K562 (cell line): ENCODE measurements around the gene CTCF. TPM values are rescaled to one million over a fixed set of nuclear protein-coding genes. Genes with fewer than 3 reads are reported as not detected.

Experiments used
- ATAC-seq: fragments of 200-7000 bp; cut with Tn5 transposase; 3 replicates; pipeline ENCODE4 v1.9.1; 2020; ENCODE audit warnings: moderate library complexity
- BruUV-seq: library from RNA; stranded (reverse); fragments of 400-500 nt; replicated peaks from 2 replicates; lab custom pipeline; 2021; lab: Mats Ljungman, UMichigan
- CTCF ChIA-PET: fragments of 300-600 bp; formaldehyde crosslinking; extraction: SDS; loops from one replicate; lab custom pipeline; 2021; ENCODE audit warnings: low intra/inter-chr PET ratio; lab: Yijun Ruan, JAX
- POLR2A ChIA-PET: fragments of 300-600, 350-650 bp; sonication (Branson Sonifier 250); formaldehyde crosslinking; extraction: SDS; loops from one replicate; lab custom pipeline; 2021; ENCODE audit warnings: antibody characterized with exemption, inconsistent platforms; lab: Yijun Ruan, JAX
- DNase-seq, 4 experiments: peaks; one replicate each; pipeline versions ENCODE4 v3.0.0 to v3.0.0-alpha.2; 2011 to 2018; ENCODE audit warnings: low spot score in 3 of 4, mixed read lengths in 3 of 4; ENCODE audit errors: extremely low read depth in 1 of 4
- FAIRE-seq: peaks from 2 replicates; lab custom pipeline; 2011; peaks lifted over from hg19 to GRCh38; lab: Jason Lieb, UNC
- H2AFZ ChIP-seq: 2 replicates; pipeline ENCODE4 v1.6.0; 2011; ENCODE audit warnings: low read depth, low read length, control low read depth, inconsistent platforms
- H3K27ac ChIP-seq: fragments of 200-600 bp; 3 replicates; pipeline ENCODE4 v1.8.0; 2011; ENCODE audit warnings: low read depth, mild to moderate bottlenecking, control low read depth, inconsistent platforms, low read length, moderate library complexity, mixed read lengths; ENCODE audit errors: extremely low read depth
- H3K27me3 ChIP-seq, 2 experiments: fragments of 300-600 bp in 1 of 2; 2 replicates in 1 of 2; 3 replicates in 1 of 2; pipeline versions ENCODE4 v1.6.0 to v1.8.0; 2011; ENCODE audit warnings: inconsistent platforms in 2 of 2, low read length in 2 of 2, mild to moderate bottlenecking in 1 of 2, mixed read lengths in 1 of 2, moderate library complexity in 1 of 2; ENCODE audit not compliant: control insufficient read depth in 2 of 2, insufficient read depth in 2 of 2
- H3K36me3 ChIP-seq: fragments of 300-600 bp; 3 replicates; pipeline ENCODE4 v1.8.0; 2011; ENCODE audit warnings: mild to moderate bottlenecking, low read length, inconsistent platforms; ENCODE audit not compliant: control insufficient read depth, insufficient read depth
- H3K4me1 ChIP-seq, 2 experiments: fragments of 200-600 bp in 1 of 2; replicated peaks in 1 of 2; 2 replicates in 1 of 2; 3 replicates in 1 of 2; pipeline versions ENCODE4 v1.5.1 to v1.8.0; 2011; ENCODE audit warnings: inconsistent platforms in 2 of 2, low read length in 2 of 2, mild to moderate bottlenecking in 1 of 2, mixed read lengths in 1 of 2, moderate library complexity in 1 of 2; ENCODE audit not compliant: control insufficient read depth in 2 of 2, insufficient read depth in 2 of 2
- H3K4me2 ChIP-seq: 2 replicates; pipeline ENCODE4 v1.6.1; 2011; ENCODE audit warnings: low read length, control low read depth, inconsistent platforms, mixed read lengths; ENCODE audit not compliant: insufficient read depth
- H3K4me3 ChIP-seq: fragments of 200-600 bp; sonication (generic), shearing (Covaris generic); 2 replicates; pipeline ENCODE4 v1.5.1; 2016; ENCODE audit warnings: control low read depth, inconsistent platforms
- H3K79me2 ChIP-seq: fragments of 200-600 bp; 3 replicates; pipeline ENCODE4 v1.8.0; 2011; ENCODE audit warnings: low read length, inconsistent platforms; ENCODE audit not compliant: control insufficient read depth, insufficient read depth
- H3K9ac ChIP-seq, 2 experiments: 2 replicates each; pipeline versions ENCODE4 v1.6.0 to v1.6.1; 2011; ENCODE audit warnings: low read depth in 2 of 2, low read length in 2 of 2, control low read depth in 1 of 2, inconsistent platforms in 1 of 2, mild to moderate bottlenecking in 1 of 2, mixed read lengths in 1 of 2; ENCODE audit not compliant: insufficient read depth in 1 of 2
- H3K9me1 ChIP-seq: one replicate; pipeline ENCODE4 v1.6.0; 2011; ENCODE audit warnings: inconsistent platforms, mild to moderate bottlenecking, low read length, moderate library complexity; ENCODE audit not compliant: control insufficient read depth, insufficient read depth
- H3K9me3 ChIP-seq: replicated peaks from 2 replicates; pipeline ENCODE4 v1.5.1; 2011; ENCODE audit warnings: low read depth, low read length, inconsistent platforms; ENCODE audit not compliant: control insufficient read depth, insufficient read depth
- H4K20me1 ChIP-seq: replicated peaks from 2 replicates; pipeline ENCODE4 v1.6.1; 2011; ENCODE audit warnings: low read length, inconsistent platforms, mixed read lengths; ENCODE audit not compliant: control insufficient read depth, insufficient read depth
- EWSR1 ChIP-seq: fragments of 450-650 bp; IDR thresholded peaks from 2 replicates; pipeline ENCODE4 v1.6.1; 2018; ENCODE audit warnings: borderline replicate concordance, mild to moderate bottlenecking, low read depth, moderate library complexity; ENCODE audit not compliant: partially characterized antibody
- MTA3 ChIP-seq: fragments of 450-650 bp; formaldehyde crosslinking; IDR thresholded peaks from 2 replicates; pipeline ENCODE4 v1.6.1; 2017; ENCODE audit warnings: mild to moderate bottlenecking, borderline replicate concordance
- ZFP1 ChIP-seq: fragments of 450-650 bp; formaldehyde crosslinking; IDR thresholded peaks from 2 replicates; pipeline ENCODE4 v1.4.0; 2020; ENCODE audit warnings: mild to moderate bottlenecking, mixed read lengths
- ZNF263 ChIP-seq: sonication (generic); formaldehyde crosslinking; IDR thresholded peaks from 2 replicates; pipeline ENCODE4 v1.8.0; 2022; ENCODE audit warnings: mild to moderate bottlenecking, missing genetic modification reagents, borderline replicate concordance
- WGBS: fragments of 100-300 bp; shearing (Covaris generic); methylation state at CpG from one replicate; pipeline ENCODE4 v1.1.6; 2016; ENCODE audit warnings: low coverage, mixed read lengths; ENCODE audit not compliant: insufficient coverage; ENCODE audit errors: missing lambda C conversion rate; 5-methylcytosine and 5-hydroxymethylcytosine counted together
- in situ Hi-C: fragments of 300-500 bp; cut with MboI; formaldehyde crosslinking; loops from 4 replicates; pipeline ENCODE4 v1.15.0; 2018; ENCODE audit warnings: inconsistent platforms, mixed read lengths
- intact Hi-C: fragments of 100-400 bp; cut with micrococcal nuclease; formaldehyde crosslinking; loops from 2 replicates; pipeline ENCODE4 v1.14.2; 2022
- polyA plus RNA-seq, 8 experiments: library from polyadenylated mRNA; depleted of rRNA in 4 of 8; stranded (reverse) in 5 of 8; unstranded in 3 of 8; fragments of >200 nt; fragmentation: Nextera tagmentation in 2 of 8; fragmentation: Illumina TruSeq in 1 of 8; extraction: Ambion mirVana in 2 of 8; extraction: Trizol in 1 of 8; gene quantifications; 2 replicates each; pipeline versions ENCODE4 v1.2.1 to v1.2.3, GENCODE V29; 2011 to 2014; ENCODE audit warnings: inconsistent platforms in 1 of 8, missing spikeins in 1 of 8
- total RNA-seq, 7 experiments: library from RNA; depleted of rRNA in 6 of 7; stranded (reverse); fragments of >200 nt in 6 of 7; fragmentation: Illumina TruSeq in 2 of 7; extraction: Trizol in 2 of 7; gene quantifications; 2 replicates each; pipeline versions ENCODE4 v1.2.1 to v1.2.3, GENCODE V29; 2011 to 2021; ENCODE audit warnings: low replicate concordance in 1 of 7
- TF ChIP-seq, protein P1 (sequence below): fragments of 450-650 bp; IDR thresholded peaks from 2 replicates; pipeline ENCODE4 v1.6.1; 2016; ENCODE audit warnings: low read depth
- TF ChIP-seq, protein P2 (sequence below): sonication (generic); formaldehyde crosslinking; IDR thresholded peaks from 2 replicates; pipeline ENCODE4 v1.4.0; 2020; ENCODE audit warnings: mild to moderate bottlenecking, missing genetic modification reagents

Gene CTCF
- total and polyA plus RNA-seq, 9 of the 15 experiments (the other 6 are each of a cell fraction or from before 2014, with no cell fraction given) = 7.8 to 49.2 (median 33.9) TPM

- H3K9me1 ChIP-seq = no peaks in the 10 kb centered on the region
- peak overlapping the region; percentile 99 for H3K4me2 ChIP-seq
- peak in 1 of 4 experiments; percentile 33 for DNase-seq
- peak; percentile 26 for FAIRE-seq
- H4K20me1 ChIP-seq = peaks cover 13% of the 10 kb centered on the region; the same call in 1 of the 2 replicates
- peak overlapping the region; percentile 99; the same call in 1 of the 2 replicates for H2AFZ ChIP-seq
- peak overlapping the region; percentile 73 to 96 for H3K9ac ChIP-seq
- peak overlapping the region; percentile 58 for H3K4me3 ChIP-seq
- intact Hi-C loops = no loop called here
- 29% methylated on average over 21 of the region's 21 CpGs for WGBS
- H3K27me3 ChIP-seq = peaks cover 0 to 8% of the 10 kb centered on the region in 2 experiments; a peak in 2 of 5 replicates
- ATAC-seq = no peak
- ChIA-PET POLR2A (interaction anchor here (0.6 to 1.4 kb wide), 2 partner anchors 100 to 527 kb away, joined by 3 to 4 read pairs; no protein-coding TSS in a partner anchor), CTCF (no interaction called here)
- no TSS peak for BruUV-seq
- no peak overlapping the region; the same call in 2 of the 3 replicates for H3K27ac ChIP-seq
- H3K4me1 ChIP-seq = peaks cover 4 to 62% of the 10 kb centered on the region in 2 experiments; a peak in 4 of 5 replicates
- in situ Hi-C loops = no loop called here
- H3K36me3 ChIP-seq = peaks cover 19% of the 10 kb centered on the region
- TF ChIP-seq, protein P1, sequence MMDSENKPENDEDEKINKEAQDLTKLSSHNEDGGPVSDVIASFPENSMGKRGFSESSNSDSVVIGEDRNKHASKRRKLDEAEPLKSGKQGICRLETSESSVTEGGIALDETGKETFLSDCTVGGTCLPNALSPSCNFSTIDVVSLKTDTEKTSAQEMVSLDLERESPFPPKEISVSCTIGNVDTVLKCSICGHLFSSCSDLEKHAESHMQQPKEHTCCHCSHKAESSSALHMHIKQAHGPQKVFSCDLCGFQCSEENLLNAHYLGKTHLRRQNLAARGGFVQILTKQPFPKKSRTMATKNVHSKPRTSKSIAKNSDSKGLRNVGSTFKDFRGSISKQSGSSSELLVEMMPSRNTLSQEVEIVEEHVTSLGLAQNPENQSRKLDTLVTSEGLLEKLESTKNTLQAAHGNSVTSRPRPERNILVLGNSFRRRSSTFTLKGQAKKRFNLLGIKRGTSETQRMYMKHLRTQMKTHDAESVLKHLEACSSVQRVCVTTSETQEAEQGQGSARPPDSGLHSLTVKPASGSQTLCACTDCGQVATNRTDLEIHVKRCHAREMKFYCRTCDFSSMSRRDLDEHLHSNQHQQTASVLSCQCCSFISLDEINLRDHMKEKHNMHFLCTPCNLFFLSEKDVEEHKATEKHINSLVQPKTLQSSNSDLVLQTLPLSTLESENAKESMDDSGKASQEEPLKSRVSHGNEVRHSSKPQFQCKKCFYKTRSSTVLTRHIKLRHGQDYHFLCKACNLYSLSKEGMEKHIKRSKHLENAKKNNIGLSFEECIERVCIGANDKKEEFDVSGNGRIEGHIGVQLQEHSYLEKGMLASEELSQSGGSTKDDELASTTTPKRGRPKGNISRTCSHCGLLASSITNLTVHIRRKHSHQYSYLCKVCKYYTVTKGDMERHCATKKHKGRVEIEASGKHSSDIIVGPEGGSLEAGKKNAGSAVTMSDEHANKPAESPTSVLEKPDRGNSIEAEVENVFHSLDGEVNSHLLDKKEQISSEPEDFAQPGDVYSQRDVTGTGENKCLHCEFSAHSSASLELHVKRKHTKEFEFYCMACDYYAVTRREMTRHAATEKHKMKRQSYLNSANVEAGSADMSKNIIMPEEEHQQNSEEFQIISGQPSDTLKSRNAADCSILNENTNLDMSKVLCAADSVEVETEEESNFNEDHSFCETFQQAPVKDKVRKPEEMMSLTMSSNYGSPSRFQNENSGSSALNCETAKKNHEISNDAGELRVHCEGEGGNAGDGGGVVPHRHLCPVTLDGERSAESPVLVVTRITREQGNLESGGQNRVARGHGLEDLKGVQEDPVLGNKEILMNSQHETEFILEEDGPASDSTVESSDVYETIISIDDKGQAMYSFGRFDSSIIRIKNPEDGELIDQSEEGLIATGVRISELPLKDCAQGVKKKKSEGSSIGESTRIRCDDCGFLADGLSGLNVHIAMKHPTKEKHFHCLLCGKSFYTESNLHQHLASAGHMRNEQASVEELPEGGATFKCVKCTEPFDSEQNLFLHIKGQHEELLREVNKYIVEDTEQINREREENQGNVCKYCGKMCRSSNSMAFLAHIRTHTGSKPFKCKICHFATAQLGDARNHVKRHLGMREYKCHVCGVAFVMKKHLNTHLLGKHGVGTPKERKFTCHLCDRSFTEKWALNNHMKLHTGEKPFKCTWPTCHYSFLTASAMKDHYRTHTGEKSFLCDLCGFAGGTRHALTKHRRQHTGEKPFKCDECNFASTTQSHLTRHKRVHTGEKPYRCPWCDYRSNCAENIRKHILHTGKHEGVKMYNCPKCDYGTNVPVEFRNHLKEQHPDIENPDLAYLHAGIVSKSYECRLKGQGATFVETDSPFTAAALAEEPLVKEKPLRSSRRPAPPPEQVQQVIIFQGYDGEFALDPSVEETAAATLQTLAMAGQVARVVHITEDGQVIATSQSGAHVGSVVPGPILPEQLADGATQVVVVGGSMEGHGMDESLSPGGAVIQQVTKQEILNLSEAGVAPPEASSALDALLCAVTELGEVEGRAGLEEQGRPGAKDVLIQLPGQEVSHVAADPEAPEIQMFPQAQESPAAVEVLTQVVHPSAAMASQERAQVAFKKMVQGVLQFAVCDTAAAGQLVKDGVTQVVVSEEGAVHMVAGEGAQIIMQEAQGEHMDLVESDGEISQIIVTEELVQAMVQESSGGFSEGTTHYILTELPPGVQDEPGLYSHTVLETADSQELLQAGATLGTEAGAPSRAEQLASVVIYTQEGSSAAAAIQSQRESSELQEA = peak; percentile 71
- no peak for TF ChIP-seq ZFP1
- TF ChIP-seq, protein P2, sequence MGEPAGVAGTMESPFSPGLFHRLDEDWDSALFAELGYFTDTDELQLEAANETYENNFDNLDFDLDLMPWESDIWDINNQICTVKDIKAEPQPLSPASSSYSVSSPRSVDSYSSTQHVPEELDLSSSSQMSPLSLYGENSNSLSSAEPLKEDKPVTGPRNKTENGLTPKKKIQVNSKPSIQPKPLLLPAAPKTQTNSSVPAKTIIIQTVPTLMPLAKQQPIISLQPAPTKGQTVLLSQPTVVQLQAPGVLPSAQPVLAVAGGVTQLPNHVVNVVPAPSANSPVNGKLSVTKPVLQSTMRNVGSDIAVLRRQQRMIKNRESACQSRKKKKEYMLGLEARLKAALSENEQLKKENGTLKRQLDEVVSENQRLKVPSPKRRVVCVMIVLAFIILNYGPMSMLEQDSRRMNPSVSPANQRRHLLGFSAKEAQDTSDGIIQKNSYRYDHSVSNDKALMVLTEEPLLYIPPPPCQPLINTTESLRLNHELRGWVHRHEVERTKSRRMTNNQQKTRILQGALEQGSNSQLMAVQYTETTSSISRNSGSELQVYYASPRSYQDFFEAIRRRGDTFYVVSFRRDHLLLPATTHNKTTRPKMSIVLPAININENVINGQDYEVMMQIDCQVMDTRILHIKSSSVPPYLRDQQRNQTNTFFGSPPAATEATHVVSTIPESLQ (CRISPR knock-in tag) = 0 out of 2 replicates have a peak, but pooled peaks have one; percentile 11
- no peak for TF ChIP-seq EWSR1
- no peak for TF ChIP-seq MTA3
- peak; percentile 86 for TF ChIP-seq ZNF263 (CRISPR knock-in tag)
- H3K9me3 ChIP-seq = no peaks in the 10 kb centered on the region
- H3K79me2 ChIP-seq = peaks cover 14% of the 10 kb centered on the region
Measured at GRCh38 chr16:67658849-67659674, 96.7 kb downstream of the CTCF start.
